WERI-Rb-1 (cell line): ENCODE results near the gene TSHZ2.

Experiments
- DNase-seq: peaks from one replicate; pipeline ENCODE4 v3.0.0-alpha.2; 2020
- H3K27ac ChIP-seq: fragments of 250-450 bp; sonication (Bioruptor Pico); 2 replicates; pipeline ENCODE4 v1.5.1; 2020; ENCODE audit warnings: mild to moderate bottlenecking, moderate library complexity
- H3K27me3 ChIP-seq: fragments of 250-450 bp; sonication (Bioruptor Pico); 2 replicates; pipeline ENCODE4 v1.5.1; 2021; ENCODE audit warnings: mild to moderate bottlenecking, low read depth, moderate library complexity; ENCODE audit not compliant: insufficient read depth, severe bottlenecking
- H3K36me3 ChIP-seq: fragments of 250-450 bp; sonication (Bioruptor Pico); 2 replicates; pipeline ENCODE4 v1.5.1; 2020; ENCODE audit warnings: mild to moderate bottlenecking, moderate library complexity
- H3K4me3 ChIP-seq: 2 replicates; pipeline ENCODE4 v1.5.1; 2011; ENCODE audit warnings: low read depth, mild to moderate bottlenecking, control low read depth, low read length
- H3K9me3 ChIP-seq: fragments of 250-450 bp; sonication (Bioruptor Pico); 2 replicates; pipeline ENCODE4 v1.5.1; 2021; ENCODE audit warnings: mild to moderate bottlenecking, moderate library complexity; ENCODE audit not compliant: severe bottlenecking
- TF ChIP-seq, protein P1 (sequence below): IDR thresholded peaks from 2 replicates; pipeline ENCODE4 v1.5.1; 2011; ENCODE audit warnings: low read depth, mild to moderate bottlenecking, control low read depth, inconsistent platforms, low read length

The TSHZ2 gene

DNA sequence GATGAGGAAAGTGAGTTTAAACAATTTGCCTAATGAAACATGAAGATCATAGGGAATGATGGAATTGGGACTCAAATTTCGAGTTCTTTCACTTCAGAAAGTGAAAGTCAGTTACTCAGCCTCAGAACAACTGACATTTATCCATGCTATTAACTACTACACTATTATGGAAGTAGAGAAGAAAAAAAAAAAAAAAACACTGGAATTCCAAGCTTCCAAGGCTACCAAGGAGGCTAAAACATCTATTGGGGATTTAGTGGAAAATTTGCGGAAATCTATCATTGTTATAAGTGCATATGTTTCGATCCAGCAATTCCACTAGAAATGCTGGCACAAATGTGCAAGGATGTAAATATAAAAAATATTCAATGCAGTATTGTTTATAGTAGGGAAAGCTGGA is 70.4 kb downstream of the TSHZ2 start:
- Histone ChIP-seq H3K36me3 (no peaks in the 10 kb centered on the region), H3K27me3 (no peaks in the 10 kb centered on the region), H3K9me3 (no peaks in the 10 kb centered on the region), H3K4me3 (no peak overlapping the region), H3K27ac (no peak overlapping the region)
- TF ChIP-seq, protein P1, sequence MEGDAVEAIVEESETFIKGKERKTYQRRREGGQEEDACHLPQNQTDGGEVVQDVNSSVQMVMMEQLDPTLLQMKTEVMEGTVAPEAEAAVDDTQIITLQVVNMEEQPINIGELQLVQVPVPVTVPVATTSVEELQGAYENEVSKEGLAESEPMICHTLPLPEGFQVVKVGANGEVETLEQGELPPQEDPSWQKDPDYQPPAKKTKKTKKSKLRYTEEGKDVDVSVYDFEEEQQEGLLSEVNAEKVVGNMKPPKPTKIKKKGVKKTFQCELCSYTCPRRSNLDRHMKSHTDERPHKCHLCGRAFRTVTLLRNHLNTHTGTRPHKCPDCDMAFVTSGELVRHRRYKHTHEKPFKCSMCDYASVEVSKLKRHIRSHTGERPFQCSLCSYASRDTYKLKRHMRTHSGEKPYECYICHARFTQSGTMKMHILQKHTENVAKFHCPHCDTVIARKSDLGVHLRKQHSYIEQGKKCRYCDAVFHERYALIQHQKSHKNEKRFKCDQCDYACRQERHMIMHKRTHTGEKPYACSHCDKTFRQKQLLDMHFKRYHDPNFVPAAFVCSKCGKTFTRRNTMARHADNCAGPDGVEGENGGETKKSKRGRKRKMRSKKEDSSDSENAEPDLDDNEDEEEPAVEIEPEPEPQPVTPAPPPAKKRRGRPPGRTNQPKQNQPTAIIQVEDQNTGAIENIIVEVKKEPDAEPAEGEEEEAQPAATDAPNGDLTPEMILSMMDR: no peak
- no peak for DNase-seq

DNA sequence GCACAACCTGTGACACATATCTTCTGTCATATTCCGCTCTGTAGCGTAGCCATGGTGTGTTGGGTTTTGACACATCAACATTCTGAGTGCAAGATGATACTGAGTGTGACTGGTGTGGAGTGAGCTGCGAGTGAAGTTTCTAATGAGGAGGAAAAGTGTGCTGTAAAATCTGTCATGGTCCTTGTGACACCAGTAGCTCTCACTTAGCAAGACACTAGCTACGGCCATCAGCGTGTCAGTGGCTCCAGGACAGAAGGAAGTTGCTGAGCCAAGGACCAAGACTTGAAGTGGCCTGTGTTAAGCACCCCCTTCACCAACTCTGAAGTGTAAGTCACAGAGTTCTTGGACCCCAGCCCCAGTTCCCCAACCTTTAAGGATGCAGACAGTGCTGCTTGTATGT is 72.1 kb downstream of the TSHZ2 start:
- TF ChIP-seq, protein P1: no peak

DNA sequence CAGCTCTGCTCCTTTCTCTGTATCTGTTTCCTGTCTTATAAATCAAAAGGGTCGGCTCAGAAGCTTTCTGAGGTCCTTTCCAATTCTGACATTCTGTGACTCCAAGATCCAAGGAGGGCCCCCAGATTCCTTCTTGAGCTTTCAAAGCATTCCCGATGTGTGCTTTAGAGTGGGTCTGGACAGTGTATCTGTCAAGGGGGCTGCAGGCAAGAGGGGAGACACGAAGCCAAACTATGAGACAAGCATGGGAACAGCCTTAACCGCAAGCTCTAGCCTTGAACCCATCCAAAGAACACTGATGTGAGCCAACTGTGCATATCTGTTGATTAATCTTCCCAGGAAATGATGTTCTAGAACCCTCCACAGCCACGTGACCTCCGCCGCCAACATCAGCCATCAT is 73.8 kb downstream of the TSHZ2 start:
- Histone ChIP-seq H3K36me3 (no peaks in the 10 kb centered on the region), H3K27ac (no peak overlapping the region), H3K9me3 (no peaks in the 10 kb centered on the region), H3K4me3 (no peak overlapping the region), H3K27me3 (no peaks in the 10 kb centered on the region)
- DNase-seq: no peak
- TF ChIP-seq, protein P1: no peak

More for the DNA sequence above, 72.1 kb downstream of the TSHZ2 start:
- Histone ChIP-seq H3K27ac (no peak overlapping the region), H3K9me3 (no peaks in the 10 kb centered on the region), H3K27me3 (no peaks in the 10 kb centered on the region), H3K36me3 (no peaks in the 10 kb centered on the region), H3K4me3 (no peak overlapping the region)
- DNase-seq: no peak

DNA sequence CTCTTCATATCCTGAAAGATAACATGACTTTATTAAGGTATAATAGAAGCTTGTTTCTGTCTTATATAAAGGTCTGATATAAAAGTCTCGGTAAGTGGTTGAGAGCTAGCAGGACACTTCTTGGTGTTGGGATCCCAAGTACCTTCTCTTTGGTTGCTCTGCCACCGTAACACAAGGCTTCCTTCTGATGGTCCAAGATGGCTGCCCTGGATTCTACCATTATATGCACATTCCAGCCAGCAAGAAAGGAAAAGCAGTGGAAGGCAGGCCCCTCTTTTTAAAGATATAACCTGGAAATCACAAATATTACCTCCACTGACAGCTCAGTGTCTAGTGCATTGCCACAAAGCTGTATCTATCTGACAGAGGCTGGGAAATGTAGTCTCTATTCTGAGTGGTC is 75.0 kb downstream of the TSHZ2 start:
- Histone ChIP-seq H3K36me3 (no peaks in the 10 kb centered on the region), H3K9me3 (no peaks in the 10 kb centered on the region), H3K27me3 (no peaks in the 10 kb centered on the region), H3K27ac (no peak overlapping the region), H3K4me3 (no peak overlapping the region)
- TF ChIP-seq, protein P1: no peak
- DNase-seq: no peak

DNA sequence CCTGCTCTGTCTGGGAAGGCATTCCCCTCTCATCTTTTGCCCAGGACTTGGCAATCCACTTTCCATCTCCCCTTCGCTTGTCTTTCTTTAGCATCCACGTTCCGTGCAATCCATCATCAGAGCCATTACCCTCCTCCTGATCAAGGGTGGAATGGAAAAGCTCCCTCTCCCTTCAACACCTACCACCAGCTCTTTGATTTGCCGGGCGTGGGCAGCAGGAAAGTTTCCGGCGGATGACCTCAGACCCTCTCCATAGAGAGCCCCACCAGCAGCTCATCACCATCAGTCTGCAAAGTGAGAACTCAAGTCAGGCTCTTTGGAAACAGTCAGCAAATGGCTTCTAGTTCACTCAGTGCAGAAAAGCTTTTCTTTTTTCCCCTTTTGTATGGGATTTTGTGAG is 76.2 kb downstream of the TSHZ2 start:
- no peak overlapping the region for H3K4me3 ChIP-seq
- H3K27me3 ChIP-seq: no peaks in the 10 kb centered on the region
- H3K36me3 ChIP-seq: no peaks in the 10 kb centered on the region
- TF ChIP-seq, protein P1: no peak
- DNase-seq: no peak
- H3K27ac ChIP-seq: no peak overlapping the region
- H3K9me3 ChIP-seq: no peaks in the 10 kb centered on the region

DNA sequence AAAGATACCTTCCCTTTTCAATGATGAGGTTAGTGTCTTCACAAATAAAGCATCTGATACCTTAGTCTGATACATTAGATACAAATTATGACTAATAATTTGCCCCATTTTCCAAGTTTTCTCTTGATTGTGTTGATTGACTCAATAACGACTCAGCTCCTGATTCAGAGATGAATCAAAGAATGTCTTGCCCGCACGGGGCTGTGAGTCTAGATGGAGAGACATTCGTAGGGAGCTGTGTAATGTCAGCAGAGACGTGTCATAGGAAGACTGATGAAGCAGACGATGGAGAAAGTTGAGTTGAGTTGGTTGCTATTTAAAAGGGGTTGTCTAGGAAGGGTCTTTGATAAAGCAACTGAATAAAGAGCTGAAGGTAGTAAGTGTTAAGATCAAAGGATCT is 78.2 kb downstream of the TSHZ2 start:
- H3K9me3 ChIP-seq: no peaks in the 10 kb centered on the region
- H3K4me3 ChIP-seq: no peak overlapping the region
- TF ChIP-seq, protein P1: no peak
- DNase-seq: no peak
- no peak overlapping the region for H3K27ac ChIP-seq
- H3K36me3 ChIP-seq: no peaks in the 10 kb centered on the region
- H3K27me3 ChIP-seq: no peaks in the 10 kb centered on the region
